ENCODE results near the gene AHI1. TPM values are rescaled to one million over a fixed set of nuclear protein-coding genes. Genes with fewer than 3 reads are reported as not detected.

Gene AHI1
- total RNA-seq, 2 experiments from 2014 or later = 21.4 to 33.9 TPM

GRCh38 chr6:135498185-135498841 lies 773 bp upstream of the AHI1 start:
- ChIA-PET CTCF (ENCODE audit: unreplicated experiment) (interaction anchor here (0.6 kb wide), 1 partner anchor 278 kb away, joined by 11 read pairs; no protein-coding TSS in a partner anchor), POLR2A (interaction anchor here (0.5 to 2.0 kb wide), 10 partner anchors 8 to 1095 kb away, joined by 3 to 16 read pairs (median 4); partner anchors contain the start of gene MTFR2)
- Histone ChIP-seq H3K79me2 (ENCODE audit: insufficient read depth, low read depth, low read length) (peaks cover 11% of the 10 kb centered on the region; the same call in 1 of the 2 replicates), H3K36me3 (ENCODE audit: insufficient read depth, low read length) (peaks cover 11% of the 10 kb centered on the region), H3K4me1 (ENCODE audit: insufficient read depth, low read length, poor library complexity, severe bottlenecking) (peaks cover 29% of the 10 kb centered on the region), H3K9me2 (ENCODE audit: insufficient read depth, low read length) (no peaks in the 10 kb centered on the region), H3K9me3 (ENCODE audit: low read length) (no peaks in the 10 kb centered on the region), H3K27ac (ENCODE audit: low read depth, low read length, poor library complexity, severe bottlenecking) (peak overlapping the region; percentile 60), H3K4me3 (ENCODE audit: low read depth, low read length, poor library complexity, severe bottlenecking) (peak overlapping the region; percentile 85), H2AFZ (ENCODE audit: low read length) (peak overlapping the region; percentile 94), H4K20me1 (ENCODE audit: insufficient read depth, low read length) (no peaks in the 10 kb centered on the region), H3K4me2 (ENCODE audit: low read length) (peak overlapping the region; percentile 77)
- intact Hi-C loops (cut with micrococcal nuclease; ENCODE audit: unreplicated experiment) = loop anchor here (1.0 to 10.0 kb wide), 3 partner anchors 446 to 1544 kb away; partner anchors contain the start of genes BCLAF1, HBS1L and TBPL1
- TSS peak; percentile 80 for BruUV-seq (replicated peaks)
- no peak for TF ChIP-seq EZH2phosphoT487 (IDR thresholded peaks at IDR 0.05; ENCODE audit: borderline replicate concordance, low read depth, low read length)
- TF ChIP-seq, protein P1, sequence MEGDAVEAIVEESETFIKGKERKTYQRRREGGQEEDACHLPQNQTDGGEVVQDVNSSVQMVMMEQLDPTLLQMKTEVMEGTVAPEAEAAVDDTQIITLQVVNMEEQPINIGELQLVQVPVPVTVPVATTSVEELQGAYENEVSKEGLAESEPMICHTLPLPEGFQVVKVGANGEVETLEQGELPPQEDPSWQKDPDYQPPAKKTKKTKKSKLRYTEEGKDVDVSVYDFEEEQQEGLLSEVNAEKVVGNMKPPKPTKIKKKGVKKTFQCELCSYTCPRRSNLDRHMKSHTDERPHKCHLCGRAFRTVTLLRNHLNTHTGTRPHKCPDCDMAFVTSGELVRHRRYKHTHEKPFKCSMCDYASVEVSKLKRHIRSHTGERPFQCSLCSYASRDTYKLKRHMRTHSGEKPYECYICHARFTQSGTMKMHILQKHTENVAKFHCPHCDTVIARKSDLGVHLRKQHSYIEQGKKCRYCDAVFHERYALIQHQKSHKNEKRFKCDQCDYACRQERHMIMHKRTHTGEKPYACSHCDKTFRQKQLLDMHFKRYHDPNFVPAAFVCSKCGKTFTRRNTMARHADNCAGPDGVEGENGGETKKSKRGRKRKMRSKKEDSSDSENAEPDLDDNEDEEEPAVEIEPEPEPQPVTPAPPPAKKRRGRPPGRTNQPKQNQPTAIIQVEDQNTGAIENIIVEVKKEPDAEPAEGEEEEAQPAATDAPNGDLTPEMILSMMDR (conservative IDR thresholded peaks at IDR 0.05; ENCODE audit: low read length) = no peak
- peak; percentile 69 for DNase-seq (ENCODE audit: low spot score)

GRCh38 chr6:135496800-135497411 lies 634 bp downstream of the AHI1 start:
- no peak for DNase-seq (ENCODE audit: low spot score)
- Histone ChIP-seq H3K79me2 (ENCODE audit: insufficient read depth, low read depth, low read length) (peaks cover 11% of the 10 kb centered on the region; the same call in 1 of the 2 replicates), H3K9me3 (ENCODE audit: low read length) (no peaks in the 10 kb centered on the region), H3K4me2 (ENCODE audit: low read length) (peak overlapping the region; percentile 77), H3K9me2 (ENCODE audit: insufficient read depth, low read length) (no peaks in the 10 kb centered on the region), H3K36me3 (ENCODE audit: insufficient read depth, low read length) (peaks cover 24% of the 10 kb centered on the region), H2AFZ (ENCODE audit: low read length) (peak overlapping the region; percentile 94), H4K20me1 (ENCODE audit: insufficient read depth, low read length) (no peaks in the 10 kb centered on the region), H3K4me1 (ENCODE audit: insufficient read depth, low read length, poor library complexity, severe bottlenecking) (peaks cover 29% of the 10 kb centered on the region), H3K27ac (ENCODE audit: low read depth, low read length, poor library complexity, severe bottlenecking) (peak overlapping the region; percentile 60), H3K4me3 (ENCODE audit: low read depth, low read length, poor library complexity, severe bottlenecking) (peak overlapping the region; percentile 85)
- ChIA-PET POLR2A (interaction anchor here (2.1 kb wide), 1 partner anchor 47 kb away, joined by 6 read pairs; no protein-coding TSS in a partner anchor), CTCF (ENCODE audit: unreplicated experiment) (no interaction called here)
- TF ChIP-seq, protein P1 (conservative IDR thresholded peaks at IDR 0.05; ENCODE audit: low read length) = no peak
- BruUV-seq (replicated peaks) = TSS peak; percentile 68
- intact Hi-C loops (cut with micrococcal nuclease; ENCODE audit: unreplicated experiment) = loop anchor here (1.0 to 10.0 kb wide), 4 partner anchors 31 to 1542 kb away; partner anchors contain the start of genes HBS1L and TBPL1
